HG02678 (cell line): ENCODE results near the gene TMTC2.

Experiments used
- ATAC-seq: cut with Tn5 transposase; IDR thresholded peaks from one replicate; pipeline ENCODE4 v1.9.1; 2021; ENCODE audit warnings: mild to moderate bottlenecking, moderate library complexity; ENCODE audit not compliant: unreplicated experiment

Gene TMTC2

GRCh38 chr12:83172441-83172840 is 485.7 kb downstream of the TMTC2 start:
- no peak for ATAC-seq

GRCh38 chr12:83172866-83173649 is 486.4 kb downstream of the TMTC2 start:
- no peak for ATAC-seq

GRCh38 chr12:83179999-83180398 is 493.3 kb downstream of the TMTC2 start:
- no peak for ATAC-seq

GRCh38 chr12:83181074-83181473 is 494.4 kb downstream of the TMTC2 start:
- ATAC-seq: no peak

- no peak for ATAC-seq
These were observed 496.4 kb downstream of the TMTC2 start for GRCh38 chr12:83183132-83183531.
